Measurements from ENCODE around the gene EPN3.
A peak's percentile ranks its signal among the peaks of the same experiment; 100 is the strongest.

EPN3 gene

DNA sequence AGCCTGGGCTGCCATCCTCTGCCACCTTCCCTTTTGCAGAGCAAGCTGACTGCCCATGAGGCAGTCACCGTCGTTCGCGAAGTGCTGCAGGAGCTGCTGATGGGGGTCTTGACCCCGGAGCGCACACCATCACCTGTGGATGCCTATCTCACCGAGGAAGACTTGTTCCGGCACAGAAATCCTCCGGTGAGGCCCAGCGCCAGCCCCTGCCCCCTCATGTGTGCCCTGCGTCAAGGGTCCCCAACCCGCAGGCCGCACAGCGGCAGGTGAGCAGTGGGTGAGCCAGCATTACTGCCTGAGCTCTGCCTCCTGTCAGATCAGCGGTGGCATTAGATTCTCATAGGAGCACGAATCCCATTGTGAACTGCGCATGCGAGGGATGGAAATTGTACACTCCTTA, 7.7 kb upstream of the EPN3 start:
- Histone ChIP-seq H3K4me3 (ENCODE audit: low read length) (no peak overlapping the region), H3K9me3 (ENCODE audit: control insufficient read depth, low read length) (no peaks in the 10 kb centered on the region), H3K9ac (ENCODE audit: low read length) (no peak overlapping the region), H3K36me3 (ENCODE audit: control insufficient read depth, insufficient read depth, low read length, severe bottlenecking) (no peaks in the 10 kb centered on the region), H3K27me3 (replicated peaks; ENCODE audit: control insufficient read depth, insufficient read depth, low read length) (peaks cover 17% of the 10 kb centered on the region), H3K4me1 (ENCODE audit: control insufficient read depth, insufficient read depth, low read length) (no peaks in the 10 kb centered on the region)
- no peak for DNase-seq (ENCODE audit: low read depth)

DNA sequence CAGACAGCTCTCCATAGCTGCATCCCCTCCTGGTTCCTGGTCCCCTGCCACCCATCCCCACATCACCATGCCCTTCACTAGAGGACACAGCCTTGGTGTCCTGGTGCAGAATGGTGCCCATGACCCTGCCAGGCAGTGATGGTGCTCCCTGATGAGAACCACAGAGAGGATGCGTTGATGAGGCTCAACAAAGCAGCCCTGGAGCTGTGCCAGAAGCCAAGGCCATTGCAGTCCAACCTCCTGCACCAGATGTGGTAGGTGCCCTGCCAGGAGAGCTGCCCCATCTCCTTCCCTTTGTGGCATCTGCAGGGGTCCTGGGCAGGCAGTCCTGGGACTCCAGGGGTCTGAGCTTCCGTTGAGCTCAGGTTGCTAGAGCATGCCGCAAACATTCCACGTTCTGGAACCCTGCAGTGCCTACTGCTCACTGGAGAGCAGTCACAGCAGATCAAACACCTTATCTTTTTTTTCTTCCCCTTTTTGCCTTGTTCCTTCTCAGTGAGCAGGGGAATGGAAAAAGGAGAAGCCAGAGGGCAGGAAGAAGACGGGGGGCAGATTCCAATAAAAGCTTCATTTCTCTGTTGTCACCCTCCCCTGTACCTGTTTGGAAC, 5.3 kb upstream of the EPN3 start:
- no peak overlapping the region for H3K4me3 ChIP-seq (ENCODE audit: low read length)
- H3K36me3 ChIP-seq (ENCODE audit: control insufficient read depth, insufficient read depth, low read length, severe bottlenecking) = no peaks in the 10 kb centered on the region
- peaks cover 30% of the 10 kb centered on the region for H3K27me3 ChIP-seq (replicated peaks; ENCODE audit: control insufficient read depth, insufficient read depth, low read length)
- no peak for DNase-seq (ENCODE audit: low read depth)
- no peaks in the 10 kb centered on the region for H3K9me3 ChIP-seq (ENCODE audit: control insufficient read depth, low read length)
- no peak overlapping the region for H3K9ac ChIP-seq (ENCODE audit: low read length)
- H3K4me1 ChIP-seq (ENCODE audit: control insufficient read depth, insufficient read depth, low read length) = peaks cover 12% of the 10 kb centered on the region

DNA sequence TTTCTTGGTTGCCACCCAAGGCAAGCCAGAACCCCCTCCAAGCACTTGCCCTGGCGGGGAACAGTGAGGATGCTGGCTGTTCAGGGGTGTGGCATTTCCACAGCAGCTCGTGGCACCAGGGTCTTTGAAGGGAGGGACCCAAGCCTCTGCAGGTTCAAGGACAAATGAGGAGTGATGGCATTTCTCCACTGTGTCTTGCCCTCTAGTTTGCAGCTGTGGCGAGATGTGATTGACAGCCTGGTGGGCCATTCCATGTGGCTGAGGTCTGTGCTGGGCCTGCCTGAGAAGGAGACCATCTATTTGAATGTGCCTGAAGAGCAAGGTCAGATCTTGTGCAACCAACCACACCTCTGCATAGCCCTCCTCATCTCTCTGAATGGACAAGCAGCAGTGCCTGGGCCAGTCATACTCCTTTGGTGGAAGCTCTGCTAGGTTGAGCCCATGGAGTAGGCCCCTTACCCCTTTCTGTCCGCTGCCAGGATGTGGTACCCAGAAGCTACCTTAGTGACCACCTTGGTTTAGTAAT, 4.5 kb upstream of the EPN3 start:
- Histone ChIP-seq H3K4me1 (ENCODE audit: control insufficient read depth, insufficient read depth, low read length) (peaks cover 12% of the 10 kb centered on the region), H3K27me3 (replicated peaks; ENCODE audit: control insufficient read depth, insufficient read depth, low read length) (peaks cover 37% of the 10 kb centered on the region), H3K4me3 (ENCODE audit: low read length) (no peak overlapping the region), H3K9ac (ENCODE audit: low read length) (no peak overlapping the region), H3K9me3 (ENCODE audit: control insufficient read depth, low read length) (no peaks in the 10 kb centered on the region), H3K36me3 (ENCODE audit: control insufficient read depth, insufficient read depth, low read length, severe bottlenecking) (no peaks in the 10 kb centered on the region)
- DNase-seq (ENCODE audit: low read depth) = no peak

DNA sequence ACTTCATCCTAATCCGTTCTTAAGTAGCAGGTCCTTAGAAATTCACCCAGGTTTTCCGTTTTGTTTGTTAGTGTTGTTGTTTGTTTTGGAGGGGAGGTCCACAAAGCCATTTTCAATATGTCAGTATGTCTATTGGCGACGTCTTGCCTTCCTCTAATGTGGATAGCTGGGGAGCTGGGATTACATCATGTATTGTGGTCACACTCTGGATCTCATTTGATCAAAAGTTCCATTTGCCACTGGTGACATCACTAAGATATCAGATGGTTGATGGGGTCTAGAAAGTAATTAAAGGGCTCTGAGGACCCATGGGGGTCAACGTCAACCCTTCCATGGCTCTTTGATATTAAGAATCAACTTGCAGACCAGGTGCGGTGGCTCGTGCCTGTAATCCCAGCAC, 2.7 kb upstream of the EPN3 start:
- no peak overlapping the region for H3K9ac ChIP-seq (ENCODE audit: low read length)
- H3K9me3 ChIP-seq (ENCODE audit: control insufficient read depth, low read length) = no peaks in the 10 kb centered on the region
- peaks cover 43% of the 10 kb centered on the region for H3K27me3 ChIP-seq (replicated peaks; ENCODE audit: control insufficient read depth, insufficient read depth, low read length)
- H3K4me1 ChIP-seq (ENCODE audit: control insufficient read depth, insufficient read depth, low read length) = peaks cover 19% of the 10 kb centered on the region
- no peaks in the 10 kb centered on the region for H3K36me3 ChIP-seq (ENCODE audit: control insufficient read depth, insufficient read depth, low read length, severe bottlenecking)
- DNase-seq (ENCODE audit: low read depth) = no peak
- no peak overlapping the region for H3K4me3 ChIP-seq (ENCODE audit: low read length)

DNA sequence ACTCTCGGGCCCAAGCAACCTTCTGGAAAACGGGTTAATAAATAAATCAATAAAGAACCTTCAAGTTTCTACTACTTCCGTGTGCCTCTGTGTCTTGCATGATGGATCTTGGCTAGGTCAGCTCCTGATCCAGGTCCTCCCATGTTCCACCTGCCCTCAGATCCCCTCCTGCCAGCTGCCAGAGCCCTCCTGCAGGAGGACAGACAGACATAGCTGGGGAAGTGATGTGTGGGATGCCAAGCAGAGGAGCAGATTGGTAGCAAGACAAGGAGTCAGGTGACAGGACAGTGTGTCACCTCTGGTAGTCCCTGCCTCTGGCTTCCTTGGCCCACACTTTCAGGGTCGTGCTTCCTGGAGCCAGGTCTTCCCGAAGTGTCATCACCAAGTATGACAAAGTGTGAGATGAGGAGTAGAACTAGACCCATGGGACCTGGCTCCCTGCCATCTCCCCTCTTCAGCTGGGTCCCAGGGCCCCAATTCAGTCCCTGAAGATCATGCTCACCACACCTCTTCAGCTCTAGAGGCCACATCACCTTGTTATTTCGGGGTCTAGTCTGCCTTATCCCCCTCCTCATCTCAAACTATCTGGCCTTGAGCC, 1.0 kb upstream of the EPN3 start:
- no peak for DNase-seq (ENCODE audit: low read depth)
- Histone ChIP-seq H3K27me3 (replicated peaks; ENCODE audit: control insufficient read depth, insufficient read depth, low read length) (peaks cover 42% of the 10 kb centered on the region), H3K4me1 (ENCODE audit: control insufficient read depth, insufficient read depth, low read length) (peaks cover 19% of the 10 kb centered on the region), H3K36me3 (ENCODE audit: control insufficient read depth, insufficient read depth, low read length, severe bottlenecking) (no peaks in the 10 kb centered on the region), H3K4me3 (ENCODE audit: low read length) (no peak overlapping the region), H3K9me3 (ENCODE audit: control insufficient read depth, low read length) (no peaks in the 10 kb centered on the region), H3K9ac (ENCODE audit: low read length) (no peak overlapping the region)

DNA sequence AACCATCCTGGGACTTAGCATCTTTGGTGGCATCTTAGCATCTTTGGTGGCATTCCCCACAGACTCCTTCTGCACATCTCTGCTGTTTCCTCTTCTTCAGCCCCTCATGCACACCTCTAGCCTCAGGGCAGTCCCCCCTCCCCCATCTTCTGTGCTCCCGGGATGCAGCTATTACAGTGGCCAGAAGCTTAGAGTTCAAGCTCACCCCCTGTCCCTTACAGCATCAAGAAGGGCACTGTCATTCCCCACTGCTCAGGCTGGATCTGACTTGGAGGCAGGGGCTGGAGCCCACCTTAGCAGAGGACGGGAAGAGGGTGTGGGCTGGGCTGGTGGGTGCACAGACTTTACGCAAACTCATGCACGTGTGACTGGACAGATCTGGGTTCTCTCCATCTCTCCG, 650 bp downstream of the EPN3 start:
- H3K4me1 ChIP-seq (ENCODE audit: control insufficient read depth, insufficient read depth, low read length) = peaks cover 20% of the 10 kb centered on the region
- H3K9me3 ChIP-seq (ENCODE audit: control insufficient read depth, low read length) = no peaks in the 10 kb centered on the region
- peaks cover 39% of the 10 kb centered on the region for H3K27me3 ChIP-seq (replicated peaks; ENCODE audit: control insufficient read depth, insufficient read depth, low read length)
- peak overlapping the region; percentile 15 for H3K4me3 ChIP-seq (ENCODE audit: low read length)
- DNase-seq (ENCODE audit: low read depth) = no peak
- no peaks in the 10 kb centered on the region for H3K36me3 ChIP-seq (ENCODE audit: control insufficient read depth, insufficient read depth, low read length, severe bottlenecking)
- H3K9ac ChIP-seq (ENCODE audit: low read length) = no peak overlapping the region

DNA sequence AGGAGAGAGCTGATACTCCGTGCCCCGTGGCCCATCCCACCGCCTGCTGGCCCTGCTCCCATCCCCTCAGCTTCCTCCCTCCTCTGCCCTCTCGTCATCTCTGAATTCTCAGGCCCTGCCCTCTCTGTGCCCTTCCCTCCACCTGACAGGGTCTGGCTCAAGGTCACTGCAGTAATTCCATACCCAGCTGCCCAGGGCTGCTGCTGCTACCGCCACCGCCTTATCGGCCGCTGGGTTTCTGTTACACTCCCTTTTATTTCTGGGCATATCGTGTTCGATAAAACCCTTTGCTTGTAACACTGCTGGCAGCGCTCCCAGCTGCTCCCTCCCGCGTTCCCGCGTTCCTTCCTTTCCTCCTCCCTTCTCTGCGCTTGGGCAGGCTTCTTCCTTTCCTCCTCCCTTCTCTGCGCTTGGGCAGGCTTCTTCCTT, 1.2 kb downstream of the EPN3 start:
- peaks cover 26% of the 10 kb centered on the region for H3K4me1 ChIP-seq (ENCODE audit: control insufficient read depth, insufficient read depth, low read length)

DNA sequence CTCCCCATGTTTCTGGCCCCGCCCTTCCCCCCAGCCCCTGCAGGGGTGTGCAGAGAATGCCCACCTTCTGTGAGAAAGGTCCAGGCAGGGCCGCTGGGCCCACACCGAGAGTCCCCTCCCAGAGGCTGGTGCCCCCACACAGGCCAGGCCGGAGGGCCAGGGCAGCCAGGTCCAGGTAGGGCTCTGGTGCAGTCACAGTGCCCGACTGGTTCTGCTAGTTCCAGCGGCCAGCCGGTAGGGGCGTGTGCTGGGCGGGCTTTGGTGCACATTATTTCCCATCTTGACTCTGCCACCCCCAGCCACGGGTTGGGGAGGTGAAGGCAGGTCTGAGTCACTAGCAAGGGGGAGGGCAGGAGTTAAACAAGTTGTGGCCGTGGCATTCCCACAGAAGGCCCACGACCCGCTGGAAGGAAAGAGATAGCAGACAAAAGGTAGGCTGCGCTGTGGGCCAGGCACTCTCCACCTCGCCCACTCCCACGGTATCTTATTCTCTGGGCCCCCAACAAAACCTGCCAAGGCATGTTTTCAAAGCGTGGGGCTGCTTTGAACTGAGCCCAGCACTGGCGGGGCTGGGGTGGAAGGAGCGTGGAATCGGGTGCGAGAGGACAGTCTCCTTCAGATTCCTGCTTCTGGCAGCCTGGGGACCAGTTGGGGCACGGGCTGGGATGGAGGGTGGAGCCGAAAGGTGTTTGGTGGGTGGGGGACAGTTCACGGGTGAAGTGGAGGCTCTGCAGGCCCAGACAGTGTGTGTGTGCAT, 1.9 kb downstream of the EPN3 start:
- no peak overlapping the region for H3K9ac ChIP-seq (ENCODE audit: low read length)
- no peak overlapping the region for H3K4me3 ChIP-seq (ENCODE audit: low read length)
- peaks cover 33% of the 10 kb centered on the region for H3K27me3 ChIP-seq (replicated peaks; ENCODE audit: control insufficient read depth, insufficient read depth, low read length)
- DNase-seq (ENCODE audit: low read depth) = no peak
- peaks cover 28% of the 10 kb centered on the region for H3K4me1 ChIP-seq (ENCODE audit: control insufficient read depth, insufficient read depth, low read length)
- H3K9me3 ChIP-seq (ENCODE audit: control insufficient read depth, low read length) = no peaks in the 10 kb centered on the region
- no peaks in the 10 kb centered on the region for H3K36me3 ChIP-seq (ENCODE audit: control insufficient read depth, insufficient read depth, low read length, severe bottlenecking)

More for the DNA sequence above, 1.2 kb downstream of the EPN3 start:
- DNase-seq (ENCODE audit: low read depth) = peak; percentile 61
- Histone ChIP-seq H3K36me3 (ENCODE audit: control insufficient read depth, insufficient read depth, low read length, severe bottlenecking) (no peaks in the 10 kb centered on the region), H3K9ac (ENCODE audit: low read length) (no peak overlapping the region), H3K27me3 (replicated peaks; ENCODE audit: control insufficient read depth, insufficient read depth, low read length) (peaks cover 39% of the 10 kb centered on the region), H3K9me3 (ENCODE audit: control insufficient read depth, low read length) (no peaks in the 10 kb centered on the region), H3K4me3 (ENCODE audit: low read length) (peak overlapping the region; percentile 15)

DNA sequence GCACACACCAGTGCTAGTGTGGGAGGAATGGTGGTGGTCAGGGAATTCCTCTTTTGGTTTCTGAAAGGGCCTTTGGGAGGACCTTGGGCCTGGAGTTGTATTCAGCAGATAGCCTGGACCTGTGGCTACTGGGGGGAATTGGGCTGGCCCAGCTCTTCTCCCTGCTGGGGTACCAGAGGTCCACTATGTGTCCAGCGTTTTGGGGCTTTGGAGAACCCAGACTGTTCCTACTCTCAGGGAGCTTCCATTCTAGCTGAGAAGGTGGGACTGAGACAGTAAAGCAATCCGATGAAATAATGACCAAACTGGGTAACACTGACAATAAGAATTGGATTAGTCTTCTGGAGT, 2.4 kb downstream of the EPN3 start:
- Histone ChIP-seq H3K27me3 (replicated peaks; ENCODE audit: control insufficient read depth, insufficient read depth, low read length) (peaks cover 28% of the 10 kb centered on the region), H3K36me3 (ENCODE audit: control insufficient read depth, insufficient read depth, low read length, severe bottlenecking) (no peaks in the 10 kb centered on the region), H3K9me3 (ENCODE audit: control insufficient read depth, low read length) (no peaks in the 10 kb centered on the region), H3K4me1 (ENCODE audit: control insufficient read depth, insufficient read depth, low read length) (peaks cover 28% of the 10 kb centered on the region), H3K4me3 (ENCODE audit: low read length) (no peak overlapping the region), H3K9ac (ENCODE audit: low read length) (no peak overlapping the region)
- no peak for DNase-seq (ENCODE audit: low read depth)

DNA sequence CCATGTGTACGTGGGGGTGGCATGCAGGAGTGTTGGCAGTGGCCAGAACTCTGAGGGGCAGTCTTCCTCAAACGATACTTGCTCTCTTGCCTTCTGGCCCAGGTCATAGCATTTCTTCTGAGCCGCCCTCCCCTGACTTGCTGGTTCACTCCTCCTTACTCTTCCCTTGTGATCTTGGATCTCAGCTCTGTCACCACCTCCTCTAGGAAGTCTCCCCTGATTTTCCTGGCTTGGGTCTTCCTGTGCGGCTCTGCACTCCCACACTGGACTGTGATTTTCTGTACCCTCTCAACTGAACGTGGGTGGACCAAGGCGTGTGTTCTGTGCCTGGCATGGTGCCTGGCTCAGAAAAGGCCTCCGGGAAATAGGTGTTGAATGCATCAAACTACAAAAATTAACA, 2.9 kb downstream of the EPN3 start:
- peaks cover 28% of the 10 kb centered on the region for H3K4me1 ChIP-seq (ENCODE audit: control insufficient read depth, insufficient read depth, low read length)
- no peak overlapping the region for H3K9ac ChIP-seq (ENCODE audit: low read length)
- DNase-seq (ENCODE audit: low read depth) = no peak
- H3K4me3 ChIP-seq (ENCODE audit: low read length) = no peak overlapping the region
- no peaks in the 10 kb centered on the region for H3K36me3 ChIP-seq (ENCODE audit: control insufficient read depth, insufficient read depth, low read length, severe bottlenecking)
- peaks cover 25% of the 10 kb centered on the region for H3K27me3 ChIP-seq (replicated peaks; ENCODE audit: control insufficient read depth, insufficient read depth, low read length)
- H3K9me3 ChIP-seq (ENCODE audit: control insufficient read depth, low read length) = no peaks in the 10 kb centered on the region

Data from adipocyte (in vitro differentiated cells).